C4-2B (cell line): ENCODE data around the gene DPYSL5.

Experiments used
- ZFX ChIP-seq: fragments of 450-650 bp; IDR thresholded peaks from 2 replicates; pipeline ENCODE4 v1.6.1; 2017
- TF ChIP-seq, protein P1 (sequence below): fragments of 450-650 bp; conservative IDR thresholded peaks from 2 replicates; pipeline ENCODE4 v1.5.1; 2017; ENCODE audit warnings: mild to moderate bottlenecking

DNA sequence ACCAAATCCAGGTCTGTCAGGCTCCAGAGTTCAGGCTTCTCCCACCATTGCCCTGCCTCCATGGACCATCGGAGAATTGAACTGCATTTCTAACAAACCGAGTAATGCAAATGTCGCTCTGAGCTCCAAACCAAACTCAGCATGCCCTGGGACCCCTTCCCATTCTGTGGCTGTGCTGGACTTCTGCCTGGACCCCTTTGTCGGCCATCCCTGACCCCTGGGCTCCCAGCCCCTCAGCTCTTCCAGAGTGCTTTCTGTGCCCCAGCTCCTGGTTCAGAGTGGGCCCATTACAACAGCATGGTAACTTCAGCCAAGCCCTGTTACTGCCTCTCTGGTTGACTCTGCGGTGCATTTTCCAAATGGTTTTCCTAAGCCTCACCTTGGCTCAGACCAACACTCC is 67.4 kb downstream of the DPYSL5 start:
- TF ChIP-seq ZFX = no peak
- TF ChIP-seq, protein P1, sequence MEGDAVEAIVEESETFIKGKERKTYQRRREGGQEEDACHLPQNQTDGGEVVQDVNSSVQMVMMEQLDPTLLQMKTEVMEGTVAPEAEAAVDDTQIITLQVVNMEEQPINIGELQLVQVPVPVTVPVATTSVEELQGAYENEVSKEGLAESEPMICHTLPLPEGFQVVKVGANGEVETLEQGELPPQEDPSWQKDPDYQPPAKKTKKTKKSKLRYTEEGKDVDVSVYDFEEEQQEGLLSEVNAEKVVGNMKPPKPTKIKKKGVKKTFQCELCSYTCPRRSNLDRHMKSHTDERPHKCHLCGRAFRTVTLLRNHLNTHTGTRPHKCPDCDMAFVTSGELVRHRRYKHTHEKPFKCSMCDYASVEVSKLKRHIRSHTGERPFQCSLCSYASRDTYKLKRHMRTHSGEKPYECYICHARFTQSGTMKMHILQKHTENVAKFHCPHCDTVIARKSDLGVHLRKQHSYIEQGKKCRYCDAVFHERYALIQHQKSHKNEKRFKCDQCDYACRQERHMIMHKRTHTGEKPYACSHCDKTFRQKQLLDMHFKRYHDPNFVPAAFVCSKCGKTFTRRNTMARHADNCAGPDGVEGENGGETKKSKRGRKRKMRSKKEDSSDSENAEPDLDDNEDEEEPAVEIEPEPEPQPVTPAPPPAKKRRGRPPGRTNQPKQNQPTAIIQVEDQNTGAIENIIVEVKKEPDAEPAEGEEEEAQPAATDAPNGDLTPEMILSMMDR = no peak
